D721Med (cell line): Measurements from ENCODE around the gene WEE1.

Experiments
- DNase-seq: peaks from one replicate; pipeline ENCODE4 v3.0.0; 2011; ENCODE audit warnings: low spot score; ENCODE audit not compliant: insufficient read length
- FAIRE-seq: peaks from 2 replicates; lab custom pipeline; 2011; peaks lifted over from hg19 to GRCh38; lab: Jason Lieb, UNC
- TF ChIP-seq, protein P1 (sequence below): IDR thresholded peaks from 2 replicates; pipeline ENCODE4 v1.5.1; 2012; ENCODE audit warnings: mild to moderate bottlenecking, control low read depth; ENCODE audit not compliant: insufficient read depth; ENCODE audit errors: missing control alignments

WEE1 gene

DNA sequence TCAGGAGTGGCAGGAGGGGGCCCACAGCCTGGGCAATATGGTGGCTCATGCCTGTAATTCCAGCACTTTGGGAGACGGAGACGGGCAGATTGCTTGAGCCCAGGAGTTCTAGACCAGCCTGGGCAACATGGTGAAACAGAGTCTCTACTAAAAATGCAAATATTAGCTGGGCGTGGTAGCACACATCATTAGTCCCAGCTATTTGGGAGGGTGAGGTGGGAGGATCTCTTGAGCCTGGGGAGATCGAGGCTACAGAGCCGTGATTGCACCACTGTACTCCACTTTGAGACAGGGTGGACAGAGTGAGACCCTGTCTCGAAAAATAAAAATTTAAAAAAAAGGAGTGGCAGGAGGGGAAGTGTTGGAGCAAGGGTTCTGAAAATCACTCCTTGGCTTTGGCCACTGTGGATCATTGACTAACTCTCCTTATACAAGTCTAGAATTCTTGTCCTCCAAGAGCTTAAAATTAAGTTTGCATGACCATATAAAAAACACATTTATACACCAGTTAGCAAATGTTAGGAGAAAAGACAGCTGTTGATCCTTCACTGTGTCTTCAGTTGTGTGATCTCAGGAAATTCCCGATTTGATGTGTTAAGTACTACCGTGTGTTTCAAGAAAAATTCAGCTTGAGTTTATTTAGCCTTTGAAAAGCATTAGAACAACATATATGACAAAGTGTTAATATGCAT, 2.3 kb upstream of the WEE1 start:
- FAIRE-seq (no peak), DNase-seq (no peak)
- TF ChIP-seq, protein P1, sequence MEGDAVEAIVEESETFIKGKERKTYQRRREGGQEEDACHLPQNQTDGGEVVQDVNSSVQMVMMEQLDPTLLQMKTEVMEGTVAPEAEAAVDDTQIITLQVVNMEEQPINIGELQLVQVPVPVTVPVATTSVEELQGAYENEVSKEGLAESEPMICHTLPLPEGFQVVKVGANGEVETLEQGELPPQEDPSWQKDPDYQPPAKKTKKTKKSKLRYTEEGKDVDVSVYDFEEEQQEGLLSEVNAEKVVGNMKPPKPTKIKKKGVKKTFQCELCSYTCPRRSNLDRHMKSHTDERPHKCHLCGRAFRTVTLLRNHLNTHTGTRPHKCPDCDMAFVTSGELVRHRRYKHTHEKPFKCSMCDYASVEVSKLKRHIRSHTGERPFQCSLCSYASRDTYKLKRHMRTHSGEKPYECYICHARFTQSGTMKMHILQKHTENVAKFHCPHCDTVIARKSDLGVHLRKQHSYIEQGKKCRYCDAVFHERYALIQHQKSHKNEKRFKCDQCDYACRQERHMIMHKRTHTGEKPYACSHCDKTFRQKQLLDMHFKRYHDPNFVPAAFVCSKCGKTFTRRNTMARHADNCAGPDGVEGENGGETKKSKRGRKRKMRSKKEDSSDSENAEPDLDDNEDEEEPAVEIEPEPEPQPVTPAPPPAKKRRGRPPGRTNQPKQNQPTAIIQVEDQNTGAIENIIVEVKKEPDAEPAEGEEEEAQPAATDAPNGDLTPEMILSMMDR, result no peak

DNA sequence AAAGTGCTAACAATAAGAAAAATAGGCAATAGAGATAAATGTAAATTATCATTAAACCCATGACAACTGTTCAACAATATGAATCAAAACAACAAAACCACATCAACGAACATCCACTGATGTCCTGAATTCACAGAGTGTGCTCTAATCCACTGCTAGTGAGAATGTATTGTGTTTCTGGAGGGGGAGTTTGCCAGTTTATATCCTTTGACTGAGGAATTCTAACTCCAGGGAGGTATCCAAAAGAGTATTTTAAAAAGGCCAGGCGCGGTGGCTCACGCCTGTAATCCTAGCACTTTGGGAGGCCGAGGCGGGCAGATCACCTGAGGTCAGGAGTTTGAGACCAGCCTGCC, 1.7 kb upstream of the WEE1 start:
- FAIRE-seq, result no peak
- TF ChIP-seq, protein P1, result no peak
- DNase-seq, result no peak

DNA sequence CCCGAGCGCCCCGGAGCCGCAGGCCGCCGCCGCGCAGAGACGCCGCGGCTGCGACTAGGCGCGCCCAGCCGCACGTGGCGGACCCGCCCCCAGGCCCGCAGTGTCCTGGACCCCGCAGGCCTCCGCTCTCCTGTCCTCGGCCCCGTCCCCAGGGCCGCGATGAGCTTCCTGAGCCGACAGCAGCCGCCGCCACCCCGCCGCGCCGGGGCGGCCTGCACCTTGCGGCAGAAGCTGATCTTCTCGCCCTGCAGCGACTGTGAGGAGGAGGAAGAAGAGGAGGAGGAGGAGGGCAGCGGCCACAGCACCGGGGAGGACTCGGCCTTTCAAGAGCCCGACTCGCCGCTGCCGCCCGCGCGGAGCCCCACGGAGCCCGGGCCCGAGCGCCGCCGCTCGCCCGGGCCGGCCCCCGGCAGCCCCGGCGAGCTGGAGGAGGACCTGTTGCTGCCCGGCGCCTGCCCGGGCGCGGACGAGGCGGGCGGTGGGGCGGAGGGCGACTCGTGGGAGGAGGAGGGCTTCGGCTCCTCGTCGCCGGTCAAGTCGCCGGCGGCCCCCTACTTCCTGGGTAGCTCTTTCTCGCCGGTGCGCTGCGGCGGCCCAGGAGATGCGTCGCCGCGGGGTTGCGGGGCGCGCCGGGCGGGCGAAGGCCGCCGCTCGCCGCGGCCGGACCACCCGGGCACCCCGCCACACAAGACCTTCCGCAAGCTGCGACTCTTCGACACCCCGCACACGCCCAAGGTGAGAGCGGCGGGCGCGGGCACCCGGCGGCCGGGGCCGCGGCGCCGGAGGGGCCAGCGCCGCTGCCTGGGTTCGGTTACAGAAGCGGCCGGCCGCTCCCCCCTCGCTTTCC, 528 bp downstream of the WEE1 start:
- no peak for FAIRE-seq
- TF ChIP-seq, protein P1, result no peak
- no peak for DNase-seq

DNA sequence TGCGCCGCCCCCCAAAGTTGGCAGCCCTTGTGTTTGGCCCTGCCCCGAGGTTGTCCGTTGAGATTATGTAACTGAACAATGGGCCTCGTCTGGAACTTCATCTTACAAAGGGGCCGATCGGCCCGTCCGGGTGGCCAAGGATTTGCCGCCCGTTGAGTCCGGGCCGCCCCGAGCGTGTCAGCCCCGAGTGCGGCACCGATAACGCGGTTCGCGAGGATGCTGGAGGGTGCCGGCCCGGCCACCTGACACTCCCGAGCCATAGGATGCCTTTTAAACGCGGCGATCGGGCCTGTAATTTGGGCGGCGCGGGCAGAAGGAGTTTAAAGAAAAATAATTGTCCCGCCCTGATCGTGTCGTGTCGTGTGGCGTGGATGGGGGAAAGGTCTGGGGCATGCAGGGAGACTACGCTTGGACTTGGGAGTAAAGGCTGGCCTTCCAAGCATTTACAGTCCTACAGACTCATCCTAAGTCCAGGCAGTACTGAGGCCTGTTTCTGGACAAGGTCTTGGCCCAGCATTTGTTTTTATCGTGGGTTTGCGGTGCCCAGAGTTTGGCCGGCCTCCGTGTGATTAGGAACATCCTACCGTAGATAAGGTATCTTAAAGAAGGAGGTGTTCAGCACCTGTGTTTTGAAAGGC, 1.3 kb downstream of the WEE1 start:
- FAIRE-seq (no peak), DNase-seq (no peak)
- TF ChIP-seq, protein P1, result no peak

DNA sequence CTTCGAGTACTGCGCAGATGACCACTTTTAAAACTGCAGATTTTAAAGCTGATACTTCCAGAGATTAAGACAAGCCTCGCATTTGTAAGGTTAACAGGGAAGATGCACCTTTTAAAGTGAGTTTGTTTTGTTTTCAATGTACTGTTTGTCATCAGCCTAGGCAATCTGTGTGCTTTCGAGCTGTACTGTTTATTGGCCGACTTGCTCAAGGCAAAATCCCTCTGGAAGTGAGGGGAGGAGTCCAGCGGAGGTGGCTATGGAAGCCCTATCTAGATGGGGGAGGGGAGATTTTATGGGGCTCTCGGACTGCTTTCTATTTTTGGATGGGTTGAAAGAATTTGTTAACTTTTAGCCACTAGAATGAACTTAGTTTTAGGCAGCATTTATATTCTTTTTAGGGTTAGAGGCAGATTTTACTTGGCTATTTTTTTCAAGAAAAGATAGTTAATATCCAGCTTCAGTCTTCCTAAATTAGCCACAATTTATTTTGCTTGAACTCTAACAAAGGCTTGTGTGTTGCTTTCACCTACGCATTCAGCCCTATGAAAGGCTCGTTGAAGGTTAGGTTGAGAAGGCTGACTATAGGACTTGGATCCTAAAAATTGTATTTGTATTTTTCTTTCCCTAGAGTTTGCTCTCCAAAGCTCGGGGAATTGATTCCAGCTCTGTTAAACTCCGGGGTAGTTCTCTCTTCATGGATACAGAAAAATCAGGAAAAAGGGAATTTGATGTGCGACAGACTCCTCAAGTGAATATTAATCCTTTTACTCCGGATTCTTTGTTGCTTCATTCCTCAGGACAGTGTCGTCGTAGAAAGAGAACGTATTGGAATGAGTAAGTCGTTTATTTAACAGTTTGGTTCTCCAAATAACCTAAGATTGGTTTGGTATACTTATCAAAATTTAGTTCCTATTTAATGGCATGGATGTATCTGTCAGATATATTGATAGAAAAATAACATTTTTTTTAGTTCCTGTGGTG, 2.1 kb downstream of the WEE1 start:
- TF ChIP-seq, protein P1, result no peak
- no peak for DNase-seq
- no peak for FAIRE-seq

DNA sequence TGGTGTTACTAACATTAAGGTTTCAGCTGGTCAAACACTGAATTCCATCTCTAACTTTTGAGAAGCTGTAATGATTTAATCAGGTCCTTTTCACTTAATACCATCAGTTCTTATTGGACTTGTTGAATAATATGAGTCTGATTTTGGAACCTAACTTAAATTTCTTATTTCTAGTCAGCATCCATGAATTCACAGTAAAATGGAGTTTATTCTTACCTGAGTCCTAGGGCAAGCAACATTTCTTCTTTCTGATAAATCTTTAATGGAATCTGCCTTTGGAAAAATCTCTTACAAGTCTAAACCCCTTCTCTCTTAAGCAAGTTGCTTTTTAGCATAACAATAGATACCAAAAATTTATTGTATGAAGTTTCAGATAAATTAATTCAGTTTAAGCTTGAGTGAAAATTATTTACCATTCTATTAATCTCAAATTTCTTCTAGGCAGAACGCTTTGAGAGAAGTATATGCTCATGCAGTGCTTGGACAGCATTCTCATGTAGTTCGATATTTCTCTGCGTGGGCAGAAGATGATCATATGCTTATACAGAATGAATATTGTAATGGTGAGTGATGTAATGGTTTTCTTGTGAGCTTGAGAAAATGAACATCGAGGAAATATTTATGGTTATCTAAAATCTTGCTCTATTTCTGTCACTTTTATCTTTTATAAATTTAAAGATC, 3.4 kb downstream of the WEE1 start:
- TF ChIP-seq, protein P1, result no peak
- DNase-seq (no peak), FAIRE-seq (no peak)
